Heart left ventricle (tissue), 13 donors: Measurements from ENCODE around the gene TICAM2.

Experiments used
- POLR2A ChIP-seq, 2 donors: fragments of 450-650 bp; IDR thresholded peaks; one replicate each; pipeline ENCODE4 v1.6.1; 2017; ENCODE audit warnings: antibody characterized with exemption in 2 of 2, mild to moderate bottlenecking in 2 of 2, moderate library complexity in 2 of 2
- TF ChIP-seq, protein P1 (sequence below), 12 donors: fragments of 200-600 bp; sonication (generic) in 4 of 12; IDR thresholded peaks; one replicate each; pipeline versions ENCODE4 v1.5.0 to v1.8.0; 2018 to 2022; ENCODE audit warnings: antibody characterized with exemption in 12 of 12, mild to moderate bottlenecking in 5 of 12
- donor health status: ischemic (EF 13 %, LVEDD 7.1; RV severe dilation, severe dysfunction).
- donor health status: DM: no; HTN: yes; CAD: no.
- donor health status: DM: no; HTN: no; CAD: no.
- donor health status: ischemic (EF 25% LVEDD 6.9; RV normal size, moderate dysfunction).
- donor health status: ischemic (EF 25% LVEDD 5.7; RV mildly dilated, moderate dysfunction).
- donor health status: ischemic (EF 35%, LVEDD 5.7; RV mildly dilated, moderate dysfunction).
- donor health status: nonischemic (EF 11% LVEDD 7.7; RV severe dilation, severe dysfunction).
- donor health status: DM: yes; HTN: yes; CAD: no.
- donor health status: PGD.
- donor health status: ischemic (EF 29% LVEDD 5.4; RV normal size, mild dysfunction).
- donor health status: nonischemic (EF 23%, LVEDD 6.1; RV moderate dilation, normal function).

DNA sequence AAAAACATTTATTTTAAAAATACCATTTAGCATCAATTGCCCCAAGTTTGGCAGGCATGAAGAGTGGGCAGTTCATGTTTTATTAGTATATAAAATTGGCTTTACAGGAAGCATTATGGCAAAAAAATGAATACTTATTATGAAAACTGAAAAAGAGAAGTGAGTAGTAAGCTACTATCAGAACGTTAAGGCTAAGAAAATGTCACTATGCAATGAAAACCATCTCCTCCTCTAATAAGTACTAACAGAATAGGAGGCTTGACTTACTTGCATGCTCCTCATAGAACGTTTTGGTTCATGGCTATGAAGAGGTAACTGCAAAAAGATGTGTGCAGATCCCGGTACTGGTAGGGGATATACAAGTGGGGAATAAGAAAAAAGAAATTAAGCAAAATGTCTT is 23.6 kb downstream of the TICAM2 start:
- TF ChIP-seq, protein P1, sequence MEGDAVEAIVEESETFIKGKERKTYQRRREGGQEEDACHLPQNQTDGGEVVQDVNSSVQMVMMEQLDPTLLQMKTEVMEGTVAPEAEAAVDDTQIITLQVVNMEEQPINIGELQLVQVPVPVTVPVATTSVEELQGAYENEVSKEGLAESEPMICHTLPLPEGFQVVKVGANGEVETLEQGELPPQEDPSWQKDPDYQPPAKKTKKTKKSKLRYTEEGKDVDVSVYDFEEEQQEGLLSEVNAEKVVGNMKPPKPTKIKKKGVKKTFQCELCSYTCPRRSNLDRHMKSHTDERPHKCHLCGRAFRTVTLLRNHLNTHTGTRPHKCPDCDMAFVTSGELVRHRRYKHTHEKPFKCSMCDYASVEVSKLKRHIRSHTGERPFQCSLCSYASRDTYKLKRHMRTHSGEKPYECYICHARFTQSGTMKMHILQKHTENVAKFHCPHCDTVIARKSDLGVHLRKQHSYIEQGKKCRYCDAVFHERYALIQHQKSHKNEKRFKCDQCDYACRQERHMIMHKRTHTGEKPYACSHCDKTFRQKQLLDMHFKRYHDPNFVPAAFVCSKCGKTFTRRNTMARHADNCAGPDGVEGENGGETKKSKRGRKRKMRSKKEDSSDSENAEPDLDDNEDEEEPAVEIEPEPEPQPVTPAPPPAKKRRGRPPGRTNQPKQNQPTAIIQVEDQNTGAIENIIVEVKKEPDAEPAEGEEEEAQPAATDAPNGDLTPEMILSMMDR (IDR thresholded peaks at IDR 0.05), result no peak
- TF ChIP-seq POLR2A (IDR thresholded peaks at IDR 0.05), result no peak
